NCI-H2029 (cell line): Measurements from ENCODE around the gene LAMTOR2.
A peak's percentile ranks its signal among the peaks of the same experiment; 100 is the strongest.
"Not testable (repeated sequence)": the region's sequence is repeated elsewhere in the genome, so short reads cannot be mapped to it uniquely, and the experiment has no call there.

Source experiments
- DNase-seq: peaks from one replicate; lab custom pipeline; 2025; lab: John Stamatoyannopoulos, UW

The LAMTOR2 gene

DNA sequence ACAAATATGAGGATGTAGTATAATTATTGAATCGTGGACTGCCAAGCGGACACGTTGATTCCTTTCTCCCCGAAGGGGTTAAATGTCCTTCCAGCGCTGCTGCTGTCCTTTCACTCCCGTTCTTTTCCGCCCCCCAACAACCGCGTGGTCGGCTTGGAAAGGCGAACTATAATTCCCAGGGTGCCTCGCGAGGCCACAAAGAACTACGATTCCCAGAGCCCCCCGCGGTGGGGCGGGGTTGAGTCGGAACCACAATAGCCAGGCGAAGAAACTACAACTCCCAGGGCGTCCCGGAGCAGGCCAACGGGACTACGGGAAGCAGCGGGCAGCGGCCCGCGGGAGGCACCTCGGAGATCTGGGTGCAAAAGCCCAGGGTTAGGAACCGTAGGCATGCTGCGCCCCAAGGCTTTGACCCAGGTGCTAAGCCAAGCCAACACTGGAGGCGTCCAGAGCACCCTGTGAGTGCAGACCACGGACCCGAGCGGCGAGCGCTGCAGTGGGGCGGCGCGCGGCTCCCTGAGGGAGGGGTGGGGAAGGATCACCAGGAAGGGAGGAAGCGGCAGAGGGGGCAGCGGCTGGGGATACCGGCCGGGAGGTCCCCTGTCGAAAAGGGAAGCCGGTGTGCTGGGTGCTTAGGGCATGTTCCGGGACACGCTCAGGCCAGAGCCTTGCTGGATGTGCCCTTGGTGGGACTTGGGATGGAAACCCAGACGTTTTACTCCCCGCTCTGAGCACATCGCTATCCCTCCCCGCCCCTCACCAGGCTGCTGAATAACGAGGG is at the start of gene LAMTOR2:
LAMTOR2 (plus strand) TSS at position 283 of the 781 bp plus-strand sequence; CDS start at position 391, 108 bp downstream.
- DNase-seq, result peak; percentile 96

DNA sequence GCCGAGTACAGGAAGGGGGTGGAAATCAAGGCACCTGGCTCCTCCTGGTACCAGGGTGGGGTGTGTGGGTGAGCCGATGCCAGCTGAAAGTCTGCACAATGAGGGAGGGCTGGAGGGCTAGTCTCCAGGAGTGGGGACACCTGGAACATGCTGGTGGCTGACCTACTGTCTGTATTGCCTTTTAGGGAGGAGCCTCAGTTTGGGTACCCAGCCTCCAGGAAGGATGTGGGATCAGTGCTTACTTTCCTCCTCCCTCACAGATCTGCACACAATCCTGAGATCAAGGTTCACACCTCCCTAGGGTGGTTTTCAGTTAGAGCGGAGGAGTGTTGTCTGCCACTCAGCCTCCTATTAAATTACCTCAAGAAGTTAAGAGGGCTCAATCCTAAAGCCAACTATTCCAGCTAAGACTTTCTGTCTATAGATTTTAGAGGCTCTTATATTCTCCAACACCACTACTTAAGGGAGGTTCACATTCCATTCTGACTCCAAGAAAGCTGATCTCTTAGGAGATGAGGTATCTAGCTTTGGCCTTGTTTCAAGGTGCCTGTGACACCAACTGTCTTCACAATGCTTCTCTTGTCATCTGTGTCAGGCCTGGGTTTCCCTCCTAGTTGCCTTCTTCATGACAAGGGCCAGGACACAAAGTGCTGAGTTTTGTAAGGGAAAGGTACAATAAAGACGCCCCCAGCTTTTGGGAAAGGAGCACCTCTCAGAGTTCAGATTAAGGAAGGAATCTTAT is 49.6 kb upstream of the LAMTOR2 start:
- DNase-seq, result no peak

DNA sequence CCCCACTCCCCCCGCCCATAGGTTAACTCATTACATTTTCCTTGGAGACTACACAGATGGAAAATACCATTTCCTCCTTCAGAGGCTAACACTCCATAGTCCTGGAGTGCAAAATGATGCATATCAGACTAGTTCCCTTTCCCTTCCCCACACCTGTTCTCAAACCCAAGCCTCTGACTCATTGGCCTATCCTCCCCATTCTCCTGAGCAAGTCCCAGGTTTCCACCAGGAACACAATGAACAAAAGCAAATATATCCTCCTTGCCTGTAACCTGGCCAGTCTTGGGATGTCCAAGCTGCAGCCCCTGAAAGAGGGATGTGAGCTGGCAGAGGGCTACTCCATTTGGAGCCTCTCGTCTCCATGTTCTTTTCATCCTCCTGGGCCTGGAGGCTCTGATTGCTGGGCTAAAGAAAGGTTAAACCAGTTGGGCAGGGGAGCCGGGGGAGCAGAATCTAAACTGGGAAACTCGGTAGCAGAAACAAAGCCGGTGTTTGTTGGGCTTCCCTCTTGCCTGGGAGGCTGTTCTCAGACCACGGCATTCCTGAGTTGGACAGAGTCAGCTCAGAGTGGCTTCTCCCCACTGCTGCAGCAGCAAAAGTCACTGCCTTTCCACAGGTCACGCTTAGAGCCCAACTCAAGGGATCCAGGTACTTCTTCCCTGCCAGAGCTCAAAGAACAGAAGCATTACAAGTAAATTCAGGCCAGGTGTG is 47.8 kb upstream of the LAMTOR2 start:
- no peak for DNase-seq

DNA sequence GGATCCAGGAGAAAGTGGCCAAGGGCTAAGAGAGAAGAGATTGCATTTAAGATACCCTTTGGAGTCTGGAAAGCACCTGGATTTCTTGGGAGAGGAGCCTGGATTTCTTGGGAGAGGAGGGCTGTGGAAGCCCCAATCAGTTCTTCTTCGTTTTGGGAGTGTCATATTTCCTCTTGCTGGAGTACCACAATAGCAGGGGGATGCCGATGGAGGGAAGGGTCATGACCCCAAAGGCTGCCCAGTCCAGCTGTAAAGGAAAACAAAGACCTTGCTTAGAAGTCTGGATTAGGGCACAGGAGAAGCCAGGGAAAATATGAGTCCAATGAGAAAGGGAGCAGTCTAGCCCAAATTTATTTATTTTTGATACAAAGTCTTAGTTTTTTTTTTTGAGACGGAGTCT is 45.2 kb upstream of the LAMTOR2 start:
- no peak for DNase-seq

DNA sequence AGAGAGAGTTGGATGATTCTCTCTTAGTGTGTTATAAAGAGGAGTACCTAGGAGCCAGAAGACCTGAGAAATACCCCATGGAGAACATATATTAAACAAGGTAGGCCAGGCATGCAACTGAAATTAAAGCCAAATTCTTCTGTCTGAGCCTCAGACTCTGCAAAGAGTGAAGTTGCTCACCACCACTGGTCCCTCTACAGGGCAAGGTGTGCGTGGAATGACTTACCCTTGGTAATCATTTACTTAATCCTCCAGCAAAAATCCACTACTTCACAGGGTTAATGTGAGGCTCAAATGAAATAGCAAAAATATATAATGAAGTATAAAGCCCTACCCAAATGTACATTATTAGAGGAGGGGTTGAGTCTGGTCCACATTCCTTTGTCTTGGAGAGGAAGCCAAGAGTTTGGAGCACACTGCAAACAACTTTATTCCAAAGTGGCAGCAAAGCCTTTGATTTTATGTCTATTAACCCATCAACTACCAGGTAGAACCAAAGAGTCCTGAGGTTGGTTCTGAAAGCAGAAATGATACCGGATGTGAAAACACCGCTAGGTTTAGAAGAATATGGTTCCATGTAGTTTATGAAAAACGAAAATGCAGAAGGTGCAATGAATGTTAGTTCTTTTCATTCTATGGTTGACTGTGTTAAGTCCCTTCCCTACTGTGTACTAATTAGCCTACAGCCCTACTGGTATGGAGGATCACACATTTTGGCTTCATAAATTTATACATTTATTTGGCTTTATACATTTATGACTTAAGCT is 42.3 kb upstream of the LAMTOR2 start:
- DNase-seq, result no peak

DNA sequence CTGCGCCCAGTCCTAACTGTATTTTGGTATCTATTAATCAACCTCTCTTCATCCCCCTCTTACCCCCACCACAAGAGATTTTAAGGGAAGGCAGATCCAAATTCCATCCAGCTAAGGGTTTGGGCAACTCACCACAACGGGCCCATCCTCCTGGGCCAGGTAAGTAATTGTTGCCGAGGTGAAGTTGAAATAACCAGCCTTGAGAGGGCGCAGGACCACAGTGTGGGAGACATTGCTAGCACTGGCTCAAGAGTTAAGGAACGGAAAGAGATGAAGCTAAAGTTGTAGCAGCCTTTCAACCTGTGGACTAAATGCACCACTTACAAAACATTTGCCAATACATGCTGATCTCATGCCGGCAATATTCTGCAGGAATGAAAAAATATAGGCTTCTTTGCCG is 39.8 kb upstream of the LAMTOR2 start:
- no peak for DNase-seq

DNA sequence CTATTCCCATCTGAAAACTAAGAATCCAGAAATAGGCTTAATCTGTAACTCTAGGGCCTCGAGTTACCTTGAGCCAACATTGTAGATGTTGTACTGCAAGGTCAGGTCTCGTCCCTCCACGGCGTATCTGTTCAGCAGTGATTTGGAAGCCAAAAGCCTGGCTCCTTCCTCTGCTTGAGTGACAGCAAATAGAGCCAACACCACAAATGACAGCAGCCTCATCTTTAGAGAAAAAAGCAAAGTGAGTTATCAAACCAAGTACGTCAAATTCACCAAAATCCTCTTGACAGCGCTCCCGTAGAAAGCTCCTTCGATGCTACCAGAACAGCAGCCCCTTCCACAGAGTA is 34.7 kb upstream of the LAMTOR2 start:
- DNase-seq, result no peak

DNA sequence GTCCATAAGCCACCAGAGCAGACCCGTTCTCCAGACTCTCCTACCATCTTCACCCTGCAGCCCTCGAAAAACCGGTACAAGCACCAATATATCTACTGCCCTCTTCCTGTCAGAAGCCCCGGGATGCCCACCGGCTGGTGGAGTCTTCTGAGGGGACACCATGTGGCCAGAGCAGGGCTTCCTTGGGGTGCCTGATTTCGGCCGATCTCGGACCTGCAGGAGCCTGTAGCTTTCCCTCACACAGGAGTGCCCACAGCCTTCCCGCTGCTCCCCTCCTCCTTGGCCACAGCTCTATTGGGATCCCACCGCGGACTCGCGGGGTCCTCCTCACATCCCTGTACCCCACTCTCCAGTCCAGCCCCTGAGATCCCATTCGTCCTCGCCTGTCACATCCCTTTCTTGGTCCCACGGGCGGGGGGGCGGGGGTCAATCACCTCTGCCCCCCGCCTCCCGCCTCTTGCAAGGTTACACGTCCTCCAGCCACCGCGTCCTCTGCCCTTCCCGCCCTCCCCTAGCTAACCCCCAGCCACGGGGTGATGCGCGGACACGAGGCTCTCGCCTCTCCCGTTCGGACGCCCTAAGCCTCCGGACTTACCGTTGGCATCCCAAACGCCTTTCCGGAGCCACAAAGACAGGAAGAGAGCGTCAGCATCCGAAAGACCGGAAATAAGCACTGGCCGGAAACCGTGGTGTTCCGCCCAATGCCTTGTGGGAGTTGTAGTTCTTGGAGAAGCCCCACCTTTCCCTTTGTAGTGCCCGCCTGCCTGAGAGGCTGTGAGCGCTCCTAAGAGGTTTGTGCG is 34.1 kb upstream of the LAMTOR2 start, which contains the start of gene SSR2:
SSR2 (minus strand) TSS at position 659 of the 800 bp plus-strand sequence. CDS start 784 bp downstream, outside the sequence.
- DNase-seq, result peak; percentile 94

DNA sequence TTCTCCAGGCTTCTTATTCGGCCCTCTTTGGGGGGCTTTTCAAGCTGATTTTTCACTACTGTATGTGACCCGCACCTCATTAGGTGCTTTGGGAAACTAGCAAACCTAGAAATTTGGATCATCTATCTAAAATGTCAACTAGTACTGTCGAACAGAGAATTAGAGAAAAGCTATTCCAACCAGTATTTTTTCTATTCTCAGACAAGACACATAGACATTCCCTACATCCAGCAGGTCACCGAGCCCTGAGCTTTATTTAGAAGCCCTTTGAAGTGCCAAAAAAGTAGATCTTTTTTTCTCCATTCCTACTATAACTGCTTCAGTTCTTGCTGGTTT is 33.5 kb upstream of the LAMTOR2 start:
- DNase-seq, result no peak

DNA sequence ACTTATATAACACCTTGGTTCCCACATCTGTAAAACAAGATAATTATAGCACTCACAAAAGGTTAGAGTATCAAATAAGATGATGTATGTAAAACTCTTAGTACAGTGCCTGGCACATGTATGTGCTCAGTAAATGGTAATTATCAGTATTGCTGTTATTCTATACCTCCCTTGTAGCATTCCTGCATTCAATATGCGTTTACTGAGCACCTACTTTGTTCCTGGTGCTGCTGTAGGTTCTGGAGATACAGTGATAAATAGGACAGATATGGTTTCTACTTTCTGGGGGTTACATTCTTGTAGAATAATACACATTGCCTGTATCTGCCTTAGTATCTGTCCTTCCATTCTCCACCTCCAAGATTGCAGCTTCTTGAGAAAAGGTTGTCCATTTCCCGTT is 32.6 kb upstream of the LAMTOR2 start:
- DNase-seq, result no peak

DNA sequence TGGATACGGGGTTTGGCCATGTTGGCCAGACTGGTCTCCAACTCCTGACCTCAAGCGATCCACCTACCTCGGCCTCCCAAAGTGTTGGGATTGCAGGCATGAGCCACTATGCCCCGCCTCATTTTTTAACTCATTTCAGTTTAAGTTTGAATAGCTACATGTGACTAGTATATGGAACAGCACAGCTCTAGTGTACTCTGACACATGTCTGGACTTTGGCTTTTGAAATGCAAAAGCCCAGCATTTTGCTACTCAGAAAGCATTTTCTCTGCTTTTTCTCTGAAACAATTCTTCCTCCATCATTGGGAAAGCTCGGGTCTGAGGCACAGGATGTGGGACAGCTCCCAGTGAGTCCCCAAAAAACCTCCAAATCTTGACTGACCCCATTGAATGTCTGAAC is 29.8 kb upstream of the LAMTOR2 start:
- no peak for DNase-seq

DNA sequence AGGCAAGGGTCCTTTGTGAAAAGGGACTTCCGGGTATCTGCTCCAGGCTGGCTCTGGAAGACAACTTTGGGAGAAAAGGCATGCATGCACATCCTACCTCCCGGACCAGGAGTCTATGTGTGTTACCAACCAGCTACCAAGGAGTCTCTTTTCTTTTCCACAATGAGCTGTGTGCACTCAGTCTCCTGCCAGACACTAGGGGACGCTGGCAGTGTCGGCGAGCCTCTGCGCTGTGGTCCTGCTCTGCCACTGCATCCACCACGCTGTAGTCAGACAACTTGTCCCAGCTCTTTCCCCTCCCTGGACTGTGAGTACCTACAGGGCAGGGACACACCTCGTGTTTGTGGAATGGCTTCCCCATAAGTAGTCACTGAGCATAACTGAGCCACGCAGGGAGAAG is 28.7 kb upstream of the LAMTOR2 start:
- no peak for DNase-seq

DNA sequence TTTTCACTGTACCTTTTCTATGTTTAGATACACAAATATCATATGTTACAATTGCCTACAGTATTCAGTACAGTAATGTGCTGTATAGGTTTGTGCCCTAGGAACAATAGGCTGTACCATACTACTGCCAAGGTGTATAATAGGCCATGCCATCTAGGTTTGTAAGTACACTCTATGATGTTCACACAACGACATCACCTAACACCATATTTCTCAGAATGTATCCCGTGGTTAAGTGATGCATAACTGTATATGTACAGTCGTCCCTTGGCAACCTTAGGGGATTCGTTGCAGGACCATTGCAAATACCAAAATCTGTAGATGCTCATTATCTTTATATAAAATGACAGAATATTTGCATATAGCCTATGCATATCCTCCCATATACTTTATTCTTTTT is 28.0 kb upstream of the LAMTOR2 start:
- no peak for DNase-seq

DNA sequence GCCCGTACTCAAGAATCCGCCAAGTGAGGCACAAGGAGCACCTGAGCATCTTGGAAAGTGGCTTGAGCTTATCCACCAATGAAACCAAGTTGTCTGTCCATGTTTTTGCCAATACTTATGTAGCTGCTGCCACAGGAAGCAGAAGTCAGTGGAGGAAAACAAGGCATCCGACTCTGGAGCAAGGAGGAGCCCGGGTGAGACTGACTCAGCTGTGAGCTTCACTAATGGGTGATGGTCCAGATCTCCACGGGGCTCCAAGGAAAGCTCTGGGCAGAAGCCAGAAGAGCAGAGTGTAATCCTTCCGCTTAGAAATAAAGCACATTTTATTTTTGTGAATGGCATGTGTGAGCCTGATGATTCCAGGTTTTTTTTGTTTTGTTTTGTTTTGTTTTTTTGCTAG is 21.6 kb upstream of the LAMTOR2 start:
- DNase-seq, result no peak

DNA sequence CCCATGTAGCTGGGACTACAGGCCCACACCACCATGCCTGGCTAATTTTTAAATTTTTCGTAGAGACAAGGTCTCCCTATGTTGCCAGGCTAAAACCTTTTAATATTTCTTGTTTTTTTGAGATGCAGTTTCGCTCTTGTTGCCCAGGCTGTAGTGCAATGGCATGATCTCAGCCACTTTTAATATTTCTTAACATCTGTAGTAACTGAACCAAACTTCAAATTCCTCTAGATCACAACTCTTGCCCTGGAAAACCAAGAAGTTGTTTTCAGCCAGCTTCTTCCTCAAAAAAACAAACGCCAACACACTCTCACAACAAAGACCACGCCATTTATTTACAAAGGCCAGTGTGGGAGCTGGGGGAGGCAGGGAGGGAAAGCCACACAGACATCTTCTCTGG is 19.6 kb upstream of the LAMTOR2 start:
- DNase-seq, result not testable (repeated sequence)

DNA sequence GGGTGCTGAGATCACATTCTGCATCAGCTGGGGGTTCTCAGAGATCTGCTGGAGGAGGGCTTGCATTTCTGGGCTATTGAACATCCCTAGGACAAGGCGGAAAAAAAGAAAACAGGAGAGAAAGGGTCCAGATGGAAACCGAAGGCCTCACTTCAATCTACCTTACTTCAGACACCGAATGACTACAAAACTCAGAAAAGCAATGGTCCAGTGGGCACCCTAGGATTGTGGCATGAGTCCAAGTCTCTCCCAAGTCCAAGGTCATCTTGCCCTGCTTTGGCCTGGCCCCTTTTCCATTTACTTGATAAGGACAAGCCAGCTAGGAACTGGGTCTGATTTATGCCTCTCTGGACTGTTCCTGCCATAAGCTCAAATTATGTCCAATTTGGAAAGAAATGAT is 11.8 kb upstream of the LAMTOR2 start:
- no peak for DNase-seq

DNA sequence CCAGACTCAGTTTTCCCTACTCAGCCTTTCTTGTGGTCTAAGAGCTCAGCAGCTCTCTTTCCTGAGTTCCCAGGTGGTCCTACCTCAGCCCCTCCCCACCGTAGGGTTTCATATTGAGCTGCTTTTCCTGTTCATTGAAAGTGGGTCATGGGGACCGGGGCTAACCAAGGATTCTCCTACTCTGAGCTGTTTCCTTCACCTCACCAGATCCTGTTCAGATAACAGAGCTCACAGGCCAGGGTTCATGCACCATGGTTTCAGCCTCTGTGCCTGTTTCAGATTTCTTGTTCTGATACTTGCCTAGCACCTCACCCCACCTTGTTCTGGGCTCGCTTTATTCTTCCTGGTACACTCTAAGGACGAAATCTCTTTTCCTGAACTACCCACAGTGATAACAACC is 9.5 kb upstream of the LAMTOR2 start:
- no peak for DNase-seq

DNA sequence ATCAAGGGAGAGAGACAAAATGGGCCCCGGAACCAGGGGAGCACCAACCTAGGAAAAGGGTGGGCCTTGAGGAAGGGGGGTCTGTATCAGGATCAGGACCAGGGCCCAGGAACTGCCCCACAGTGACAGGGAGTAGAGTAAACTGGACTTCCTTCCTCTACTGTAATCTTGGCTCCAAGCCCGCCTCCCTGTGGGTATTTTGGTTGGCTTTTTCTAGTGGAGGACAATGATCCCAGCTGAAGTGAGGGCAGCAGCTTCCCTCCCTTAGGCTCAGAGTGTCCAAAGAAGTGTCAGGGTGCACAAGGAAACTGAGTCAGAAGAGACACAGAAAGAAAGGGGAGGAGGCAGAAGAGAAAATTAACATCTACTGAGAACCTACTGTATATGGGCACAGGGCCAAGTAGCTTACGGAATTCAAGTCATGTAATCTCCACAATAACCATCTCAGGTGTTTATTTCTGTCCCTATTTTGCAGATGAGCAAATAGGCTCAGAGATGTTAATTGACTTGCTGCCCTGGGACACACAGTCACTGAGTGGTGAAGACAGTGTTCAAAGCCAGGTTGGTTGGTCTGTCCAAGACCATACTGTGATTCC is 5.8 kb upstream of the LAMTOR2 start:
- DNase-seq, result no peak

DNA sequence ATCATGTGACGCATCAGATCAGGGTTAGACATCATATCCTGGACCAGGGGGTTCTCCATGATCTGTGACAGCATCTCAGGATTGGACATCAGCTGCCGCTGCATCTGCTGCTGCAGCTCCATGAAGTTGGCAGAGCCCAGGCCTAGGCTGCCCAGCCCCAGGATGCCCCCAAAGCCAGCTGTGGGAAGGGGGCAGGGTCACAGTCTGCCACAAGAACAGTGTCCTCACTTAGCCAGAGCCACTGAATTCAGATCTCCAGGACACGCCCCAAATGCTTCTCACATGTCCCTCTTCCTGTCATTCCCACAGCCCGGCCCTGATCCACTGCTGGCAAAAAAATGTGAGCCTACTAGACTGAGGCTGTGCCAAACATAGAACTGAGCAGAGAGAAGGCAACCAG is 4.2 kb upstream of the LAMTOR2 start:
- no peak for DNase-seq

DNA sequence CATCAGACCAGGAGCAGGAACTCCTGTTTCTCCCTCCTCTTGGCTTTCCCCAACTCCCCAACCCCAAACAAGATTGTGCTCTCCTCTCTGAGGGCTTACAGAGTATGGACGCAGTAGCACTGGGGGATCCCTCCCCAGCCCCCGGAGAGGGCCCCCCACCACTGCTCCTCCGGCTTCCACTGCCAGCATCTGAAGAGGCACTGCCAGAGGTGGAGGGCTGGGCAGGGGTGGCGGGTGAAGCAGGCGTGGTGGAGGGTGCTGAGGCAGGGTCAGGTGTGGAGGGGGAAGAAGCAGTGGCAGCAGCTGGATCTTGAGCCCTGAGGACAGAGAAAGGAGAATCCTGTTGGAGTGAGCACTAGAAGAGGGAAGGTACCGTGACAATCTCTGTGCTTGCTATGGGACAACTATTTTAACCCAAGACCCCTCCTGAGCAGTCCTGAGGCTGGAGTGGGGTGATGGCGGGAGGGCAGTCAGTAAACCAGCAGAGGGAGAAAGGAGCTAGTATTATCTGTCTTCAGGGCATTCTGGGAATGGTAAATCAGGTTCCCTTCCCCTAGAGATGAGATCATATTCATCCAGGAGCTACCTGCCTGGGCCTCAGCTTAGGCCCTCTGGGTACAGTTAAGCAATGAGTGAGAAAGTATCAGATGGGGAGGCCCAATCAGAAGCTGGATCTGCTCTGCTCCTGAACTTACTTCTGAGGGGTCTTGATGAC is 3.4 kb upstream of the LAMTOR2 start:
- DNase-seq, result no peak
